ENCODE measurements around the gene AGL.

Gene AGL

DNA sequence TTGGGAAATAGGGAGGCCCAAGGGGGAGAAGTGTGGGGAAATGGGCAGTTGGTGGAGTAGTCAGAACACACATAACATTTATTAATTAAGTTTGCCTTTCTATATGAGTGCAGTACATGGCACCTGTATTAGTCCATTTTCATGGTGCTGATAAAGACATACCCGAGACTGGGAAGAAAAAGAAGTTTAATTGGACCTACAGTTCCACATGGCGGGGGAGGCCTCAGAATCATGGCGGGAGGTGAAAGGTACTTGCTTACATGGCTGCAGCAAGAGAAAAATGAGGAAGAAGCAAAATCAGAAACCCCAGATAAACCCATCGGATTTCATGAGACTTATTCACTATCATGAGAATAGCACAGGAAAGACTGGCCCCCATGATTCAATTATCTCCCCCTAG lies 118.1 kb downstream of the AGL start:
- Histone ChIP-seq H3K4me1 (ENCODE audit: control insufficient read depth, low read length) (peaks cover 21% of the 10 kb centered on the region), H3K9me2 (replicated peaks; ENCODE audit: control insufficient read depth, low read length) (no peaks in the 10 kb centered on the region), H3K4me2 (ENCODE audit: low read length) (peak overlapping the region; percentile 100; the same call in 1 of the 2 replicates), H3F3A (ENCODE audit: control insufficient read depth, insufficient read depth) (no peaks in the 10 kb centered on the region), H3K79me2 (ENCODE audit: control insufficient read depth, low read length) (peaks cover 41% of the 10 kb centered on the region), H4K20me1 (ENCODE audit: control insufficient read depth, insufficient read depth, low read depth, low read length) (no peaks in the 10 kb centered on the region), H3K36me3 (ENCODE audit: control insufficient read depth, low read length) (no peaks in the 10 kb centered on the region; the same call in 1 of the 2 replicates), H3K4me3 (ENCODE audit: low read length) (peak overlapping the region; percentile 98), H3K27ac (ENCODE audit: low read depth, low read length) (no peak overlapping the region), H3K27me3 (ENCODE audit: control insufficient read depth, low read length) (no peaks in the 10 kb centered on the region), H3K9me3 (ENCODE audit: control insufficient read depth, insufficient read depth, low read length) (no peaks in the 10 kb centered on the region)
- TF ChIP-seq EZH2phosphoT487 (IDR thresholded peaks at IDR 0.05; ENCODE audit: borderline replicate concordance, low read length) = no peak
- TF ChIP-seq, protein P1, sequence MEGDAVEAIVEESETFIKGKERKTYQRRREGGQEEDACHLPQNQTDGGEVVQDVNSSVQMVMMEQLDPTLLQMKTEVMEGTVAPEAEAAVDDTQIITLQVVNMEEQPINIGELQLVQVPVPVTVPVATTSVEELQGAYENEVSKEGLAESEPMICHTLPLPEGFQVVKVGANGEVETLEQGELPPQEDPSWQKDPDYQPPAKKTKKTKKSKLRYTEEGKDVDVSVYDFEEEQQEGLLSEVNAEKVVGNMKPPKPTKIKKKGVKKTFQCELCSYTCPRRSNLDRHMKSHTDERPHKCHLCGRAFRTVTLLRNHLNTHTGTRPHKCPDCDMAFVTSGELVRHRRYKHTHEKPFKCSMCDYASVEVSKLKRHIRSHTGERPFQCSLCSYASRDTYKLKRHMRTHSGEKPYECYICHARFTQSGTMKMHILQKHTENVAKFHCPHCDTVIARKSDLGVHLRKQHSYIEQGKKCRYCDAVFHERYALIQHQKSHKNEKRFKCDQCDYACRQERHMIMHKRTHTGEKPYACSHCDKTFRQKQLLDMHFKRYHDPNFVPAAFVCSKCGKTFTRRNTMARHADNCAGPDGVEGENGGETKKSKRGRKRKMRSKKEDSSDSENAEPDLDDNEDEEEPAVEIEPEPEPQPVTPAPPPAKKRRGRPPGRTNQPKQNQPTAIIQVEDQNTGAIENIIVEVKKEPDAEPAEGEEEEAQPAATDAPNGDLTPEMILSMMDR (IDR thresholded peaks at IDR 0.05; ENCODE audit: low read depth, low read length, poor library complexity, severe bottlenecking) = no peak

DNA sequence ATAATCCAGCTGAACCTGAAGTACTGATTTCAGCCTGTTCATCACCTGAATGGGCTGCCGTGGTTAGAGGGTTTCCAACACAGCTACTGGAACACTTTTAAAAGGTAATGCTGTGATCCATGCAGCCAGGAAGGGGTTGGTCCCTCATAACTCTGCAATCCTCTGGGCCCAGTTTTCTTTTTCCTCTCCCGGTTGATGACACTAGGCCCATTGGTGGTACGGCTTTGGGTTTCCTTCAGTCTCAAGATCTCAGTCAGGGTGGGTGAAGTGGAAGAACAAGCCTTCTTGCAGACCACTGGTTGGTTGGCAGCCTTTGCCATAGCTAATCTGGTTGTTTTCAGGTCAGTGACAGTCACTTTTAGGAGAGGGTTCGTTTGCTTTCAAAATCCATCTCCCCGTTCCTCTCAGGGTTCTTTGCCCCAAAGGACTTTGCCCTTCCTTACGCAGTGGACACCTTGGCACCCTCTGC lies 119.1 kb downstream of the AGL start:
- no peaks in the 10 kb centered on the region for H4K20me1 ChIP-seq (ENCODE audit: control insufficient read depth, insufficient read depth, low read depth, low read length)
- no peaks in the 10 kb centered on the region for H3F3A ChIP-seq (ENCODE audit: control insufficient read depth, insufficient read depth)
- H3K79me2 ChIP-seq (ENCODE audit: control insufficient read depth, low read length) = peaks cover 44% of the 10 kb centered on the region
- peak overlapping the region; percentile 100 for H3K4me2 ChIP-seq (ENCODE audit: low read length)
- no peaks in the 10 kb centered on the region for H3K9me2 ChIP-seq (replicated peaks; ENCODE audit: control insufficient read depth, low read length)
- H3K27me3 ChIP-seq (ENCODE audit: control insufficient read depth, low read length) = no peaks in the 10 kb centered on the region
- H3K27ac ChIP-seq (ENCODE audit: low read depth, low read length) = peak overlapping the region; percentile 49
- peaks cover 21% of the 10 kb centered on the region for H3K4me1 ChIP-seq (ENCODE audit: control insufficient read depth, low read length)
- no peak for TF ChIP-seq EZH2phosphoT487 (IDR thresholded peaks at IDR 0.05; ENCODE audit: borderline replicate concordance, low read length)
- TF ChIP-seq, protein P1 (IDR thresholded peaks at IDR 0.05; ENCODE audit: low read depth, low read length, poor library complexity, severe bottlenecking) = no peak
- H3K4me3 ChIP-seq (ENCODE audit: low read length) = peak overlapping the region; percentile 98
- no peaks in the 10 kb centered on the region for H3K9me3 ChIP-seq (ENCODE audit: control insufficient read depth, insufficient read depth, low read length)
- no peaks in the 10 kb centered on the region; the same call in 1 of the 2 replicates for H3K36me3 ChIP-seq (ENCODE audit: control insufficient read depth, low read length)

DNA sequence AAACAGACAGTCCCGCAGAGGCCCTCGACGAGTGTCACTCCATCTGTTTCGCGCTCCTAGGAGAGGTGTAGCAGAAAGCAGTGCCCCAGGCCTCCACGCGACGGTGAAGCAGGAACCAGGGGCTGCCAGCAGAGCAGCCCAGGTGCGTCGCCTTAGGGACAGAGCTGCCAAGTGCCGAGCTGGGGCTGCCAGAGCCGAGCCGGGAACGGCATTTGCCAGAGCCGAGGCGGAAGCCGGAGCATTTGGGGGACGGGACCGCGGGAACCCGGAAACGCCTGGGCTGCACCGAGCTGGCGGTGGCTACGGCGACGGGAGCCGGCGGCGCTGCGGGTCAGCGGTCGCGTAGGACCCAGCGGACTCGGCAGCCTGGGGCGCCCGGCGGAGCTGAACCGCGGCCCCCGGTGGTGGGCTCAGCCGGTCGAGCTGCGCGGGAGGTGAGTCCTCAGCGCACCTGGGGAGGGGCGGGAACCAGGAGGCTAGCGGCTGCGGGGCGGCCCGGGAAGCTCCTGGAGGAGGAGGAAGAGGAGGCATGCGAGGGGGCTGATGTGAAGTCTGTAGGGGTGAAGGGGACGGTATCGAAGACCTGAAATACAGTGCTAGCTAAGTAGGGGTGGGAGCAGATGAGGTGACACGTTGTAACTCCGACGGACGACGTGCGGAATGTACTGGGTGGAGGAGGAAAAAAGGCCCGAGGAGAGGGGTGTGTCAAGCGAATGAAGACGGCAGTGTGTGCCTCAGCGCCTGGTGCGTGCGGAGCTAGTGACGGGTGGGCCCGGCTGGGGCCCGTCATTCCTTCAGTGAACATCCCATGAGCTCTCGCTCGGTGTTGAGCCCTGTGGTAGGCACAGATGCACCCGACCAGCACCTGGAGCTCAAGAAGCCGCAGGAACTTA lies 119.8 kb downstream of the AGL start, which contains the start of gene SLC35A3:
Gene SLC35A3 (plus strand): TSS at position 268 of the 893 bp plus-strand sequence. CDS start 23,559 bp downstream, outside the sequence.
- Histone ChIP-seq H3K79me2 (ENCODE audit: control insufficient read depth, low read length) (peaks cover 49% of the 10 kb centered on the region), H3K4me1 (ENCODE audit: control insufficient read depth, low read length) (peaks cover 21% of the 10 kb centered on the region), H3K4me3 (ENCODE audit: low read length) (peak within 1 kb of the TSS; percentile 98), H3K27me3 (ENCODE audit: control insufficient read depth, low read length) (no peaks in the 10 kb centered on the region), H3K4me2 (ENCODE audit: low read length) (peak within 1 kb of the TSS; percentile 100), H3K9me3 (ENCODE audit: control insufficient read depth, insufficient read depth, low read length) (no peaks in the 10 kb centered on the region), H3F3A (ENCODE audit: control insufficient read depth, insufficient read depth) (no peaks in the 10 kb centered on the region), H3K36me3 (ENCODE audit: control insufficient read depth, low read length) (peaks cover 5% of the 10 kb centered on the region), H3K27ac (ENCODE audit: low read depth, low read length) (peak within 1 kb of the TSS; percentile 49), H3K9me2 (replicated peaks; ENCODE audit: control insufficient read depth, low read length) (no peaks in the 10 kb centered on the region), H4K20me1 (ENCODE audit: control insufficient read depth, insufficient read depth, low read depth, low read length) (no peaks in the 10 kb centered on the region)
- TF ChIP-seq EZH2phosphoT487 (IDR thresholded peaks at IDR 0.05; ENCODE audit: borderline replicate concordance, low read length) = no peak
- TF ChIP-seq, protein P1 (IDR thresholded peaks at IDR 0.05; ENCODE audit: low read depth, low read length, poor library complexity, severe bottlenecking) = peak; percentile 17
